GM12874 (cell line): ENCODE measurements around the gene SOBP.

ENCODE experiments used
- CTCF ChIP-seq: IDR thresholded peaks from 2 replicates; pipeline ENCODE4 v1.5.1; 2011; ENCODE audit warnings: low read depth, mild to moderate bottlenecking, control low read depth, low read length, moderate library complexity; ENCODE audit not compliant: insufficient read depth

SOBP gene

GRCh38 chr6:107641071-107641470, 151.2 kb downstream of the SOBP start:
- TF ChIP-seq CTCF, result no peak

DNA sequence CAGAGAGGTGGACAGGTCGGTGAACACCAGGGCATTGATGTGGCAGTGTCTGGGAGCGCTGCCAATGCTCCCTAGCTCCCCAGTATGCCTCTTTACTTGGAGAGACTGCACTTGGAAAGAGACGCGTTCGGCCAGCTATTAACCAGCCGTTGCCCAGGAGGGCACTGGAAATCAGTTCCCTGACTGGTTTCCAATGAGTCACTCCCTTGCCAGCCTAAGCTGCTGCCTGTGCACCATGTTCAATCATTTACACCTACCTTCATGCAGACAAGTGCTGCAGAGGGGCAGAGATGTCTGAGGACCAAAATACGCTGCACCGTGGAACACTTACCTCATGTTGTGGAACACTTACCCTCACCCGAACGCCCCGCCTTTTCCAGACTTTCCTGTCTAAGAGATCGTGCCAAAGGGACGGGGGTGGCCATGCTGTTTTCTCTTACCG, 151.6 kb downstream of the SOBP start:
- TF ChIP-seq CTCF, result no peak

DNA sequence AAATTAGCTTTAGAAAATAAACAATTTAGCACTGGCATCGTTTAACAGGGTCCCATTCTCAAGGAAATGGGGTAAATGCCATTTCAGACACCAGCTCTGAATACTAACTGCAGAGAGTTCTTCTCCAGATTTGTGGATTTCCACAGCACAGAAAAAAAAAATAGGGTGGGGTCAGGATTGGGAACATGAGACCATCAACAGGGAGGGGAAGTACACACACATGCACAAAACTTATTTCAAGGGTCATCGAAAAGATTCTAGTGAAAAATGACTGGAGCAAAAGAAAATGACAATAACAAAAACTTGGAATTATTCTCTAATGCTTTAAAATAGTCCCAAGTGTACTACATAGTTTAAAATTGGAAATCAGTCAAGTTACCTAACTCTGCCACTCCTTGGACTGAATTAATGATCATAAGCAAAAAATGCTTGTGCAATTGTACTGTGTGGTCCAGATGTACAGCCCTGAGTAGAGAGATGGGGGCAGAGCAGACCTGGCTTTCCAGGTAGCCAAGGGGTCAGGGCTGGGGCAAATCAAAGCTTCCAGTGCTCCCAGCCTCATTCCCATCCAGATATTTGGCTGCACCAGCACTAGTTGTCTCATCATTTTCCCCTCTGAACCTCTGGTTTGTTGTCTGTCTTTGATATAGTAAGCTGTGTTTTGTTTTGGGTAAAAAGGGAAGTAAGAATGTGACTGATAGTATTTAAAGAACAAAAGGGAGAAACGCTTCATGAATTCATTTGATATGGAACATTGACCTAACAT, 152.4 kb downstream of the SOBP start:
- TF ChIP-seq CTCF, result no peak

GRCh38 chr6:107642861-107643328, 153.0 kb downstream of the SOBP start:
- no peak for TF ChIP-seq CTCF

- no peak for TF ChIP-seq CTCF
These were observed 154.6 kb downstream of the SOBP start for GRCh38 chr6:107644513-107644912.

GRCh38 chr6:107645740-107646139, 155.8 kb downstream of the SOBP start:
- no peak for TF ChIP-seq CTCF

GRCh38 chr6:107646176-107646575, 156.3 kb downstream of the SOBP start:
- TF ChIP-seq CTCF, result no peak
